Measurements from ENCODE around the gene ATCAY. TPM values are rescaled to one million over a fixed set of nuclear protein-coding genes. Genes with fewer than 3 reads are reported as not detected.
A peak's percentile ranks its signal among the peaks of the same experiment; 100 is the strongest.

Gene ATCAY
- total RNA-seq, 1 donor from 2014 or later: not detected

DNA sequence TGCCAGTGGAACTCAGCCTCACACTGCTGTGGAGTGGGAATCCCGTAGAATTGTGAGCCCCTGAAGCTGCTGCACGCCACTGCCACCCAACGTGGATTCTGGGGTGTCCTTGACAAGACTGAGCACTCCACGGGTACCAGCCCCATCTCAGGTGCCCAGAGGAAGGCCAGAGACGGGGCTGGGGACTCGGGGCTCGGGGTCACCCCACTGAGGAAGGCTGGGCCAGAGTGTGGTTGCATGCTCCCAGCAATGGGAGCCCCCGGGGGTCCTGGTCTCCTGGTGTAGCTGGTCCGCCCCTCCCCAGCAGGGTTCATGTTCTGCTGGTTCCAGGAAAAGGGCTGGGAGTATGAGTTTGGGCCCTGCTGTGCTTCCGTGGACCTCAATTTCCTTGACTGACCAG is 75.2 kb downstream of the ATCAY start:
- Histone ChIP-seq H3K9me3 (replicated peaks) (no peaks in the 10 kb centered on the region), H3K36me3 (peaks cover 50% of the 10 kb centered on the region), H3K27ac (replicated peaks) (peak overlapping the region; percentile 95), H3K4me1 (peaks cover 41% of the 10 kb centered on the region), H3K27me3 (ENCODE audit: low read depth) (no peaks in the 10 kb centered on the region), H3K4me3 (no peak overlapping the region)
- intact Hi-C loops (cut with micrococcal nuclease): no loop called here
- DNase-seq: no peak
- TF ChIP-seq, protein P1, sequence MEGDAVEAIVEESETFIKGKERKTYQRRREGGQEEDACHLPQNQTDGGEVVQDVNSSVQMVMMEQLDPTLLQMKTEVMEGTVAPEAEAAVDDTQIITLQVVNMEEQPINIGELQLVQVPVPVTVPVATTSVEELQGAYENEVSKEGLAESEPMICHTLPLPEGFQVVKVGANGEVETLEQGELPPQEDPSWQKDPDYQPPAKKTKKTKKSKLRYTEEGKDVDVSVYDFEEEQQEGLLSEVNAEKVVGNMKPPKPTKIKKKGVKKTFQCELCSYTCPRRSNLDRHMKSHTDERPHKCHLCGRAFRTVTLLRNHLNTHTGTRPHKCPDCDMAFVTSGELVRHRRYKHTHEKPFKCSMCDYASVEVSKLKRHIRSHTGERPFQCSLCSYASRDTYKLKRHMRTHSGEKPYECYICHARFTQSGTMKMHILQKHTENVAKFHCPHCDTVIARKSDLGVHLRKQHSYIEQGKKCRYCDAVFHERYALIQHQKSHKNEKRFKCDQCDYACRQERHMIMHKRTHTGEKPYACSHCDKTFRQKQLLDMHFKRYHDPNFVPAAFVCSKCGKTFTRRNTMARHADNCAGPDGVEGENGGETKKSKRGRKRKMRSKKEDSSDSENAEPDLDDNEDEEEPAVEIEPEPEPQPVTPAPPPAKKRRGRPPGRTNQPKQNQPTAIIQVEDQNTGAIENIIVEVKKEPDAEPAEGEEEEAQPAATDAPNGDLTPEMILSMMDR (IDR thresholded peaks at IDR 0.05; ENCODE audit: borderline replicate concordance): no peak

DNA sequence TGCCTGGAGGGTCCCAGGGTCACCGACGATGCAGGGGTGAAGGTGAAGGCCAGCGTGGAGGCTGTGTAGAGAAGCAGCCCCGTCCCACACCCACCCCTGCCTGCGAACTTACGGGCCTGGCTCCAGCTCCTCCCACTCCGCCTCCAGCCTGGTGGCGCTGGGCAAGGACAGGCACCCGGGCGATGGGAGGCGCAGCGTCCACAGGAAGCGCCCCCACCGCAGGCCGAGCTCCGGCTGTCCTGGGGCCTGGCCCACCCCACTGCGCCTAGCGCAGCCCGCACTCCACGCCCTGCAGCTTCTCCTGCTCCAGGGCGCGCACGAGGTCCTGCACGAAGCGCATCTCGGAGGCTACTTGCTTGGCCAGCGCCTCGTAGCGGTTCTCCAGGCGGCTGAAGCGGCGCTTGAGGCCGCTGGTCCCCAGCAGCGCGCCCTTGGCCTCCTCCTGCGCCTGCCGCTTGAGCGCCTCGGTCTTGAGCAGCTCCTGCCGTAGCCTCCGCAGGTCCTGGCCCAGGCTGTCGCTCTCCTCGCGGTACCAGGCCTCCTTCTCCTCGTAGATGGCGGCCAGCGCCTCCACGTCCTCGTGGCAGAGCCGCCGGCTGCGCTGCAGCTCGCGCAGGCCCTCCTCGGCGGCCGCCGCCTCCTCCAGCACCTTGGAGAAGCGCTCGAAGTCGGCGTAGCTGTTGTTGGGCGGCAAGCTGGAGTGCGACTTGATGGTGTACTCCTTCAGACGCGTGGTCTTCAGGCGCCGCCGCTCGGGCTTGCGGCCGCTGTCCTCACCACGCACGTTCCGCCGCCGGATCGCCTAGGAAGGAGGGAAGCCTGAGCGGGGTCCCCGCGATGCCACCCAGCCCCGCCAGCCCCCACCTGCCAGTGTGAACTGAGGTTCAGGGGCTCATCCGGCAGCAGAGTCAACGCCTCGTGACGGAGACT is 78.6 kb downstream of the ATCAY start:
- Histone ChIP-seq H3K4me1 (peaks cover 18% of the 10 kb centered on the region), H3K27ac (replicated peaks) (no peak overlapping the region)
- intact Hi-C loops (cut with micrococcal nuclease): no loop called here

DNA sequence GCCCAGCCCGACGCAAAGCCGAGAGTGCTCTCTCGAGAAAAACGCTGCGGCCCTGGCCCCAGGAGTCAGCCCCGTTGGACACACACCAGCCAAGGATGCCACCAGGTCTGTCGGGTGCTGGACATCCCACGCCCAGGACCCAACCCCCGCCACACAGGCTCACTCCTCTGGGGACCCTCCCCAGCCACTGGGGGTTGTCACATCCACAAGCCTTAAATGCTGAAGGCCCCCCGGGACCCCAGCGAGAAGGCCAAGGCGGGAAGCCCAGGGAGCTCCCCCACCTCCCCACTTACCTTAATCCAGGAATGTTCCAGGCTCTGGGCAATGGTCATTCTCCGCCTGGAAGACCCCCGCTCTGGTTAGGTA is 79.3 kb downstream of the ATCAY start:
- intact Hi-C loops (cut with micrococcal nuclease): no loop called here
- Histone ChIP-seq H3K36me3 (peaks cover 89% of the 10 kb centered on the region), H3K27me3 (ENCODE audit: low read depth) (no peaks in the 10 kb centered on the region), H3K27ac (replicated peaks) (no peak overlapping the region), H3K4me1 (peaks cover 14% of the 10 kb centered on the region), H3K4me3 (no peak overlapping the region), H3K9me3 (replicated peaks) (no peaks in the 10 kb centered on the region)
- no peak for DNase-seq
- TF ChIP-seq, protein P1 (IDR thresholded peaks at IDR 0.05; ENCODE audit: borderline replicate concordance): no peak

More for the DNA sequence above, 78.6 kb downstream of the ATCAY start:
- TF ChIP-seq, protein P1 (IDR thresholded peaks at IDR 0.05; ENCODE audit: borderline replicate concordance): no peak
- Histone ChIP-seq H3K36me3 (peaks cover 84% of the 10 kb centered on the region), H3K9me3 (replicated peaks) (no peaks in the 10 kb centered on the region), H3K4me3 (no peak overlapping the region), H3K27me3 (ENCODE audit: low read depth) (no peaks in the 10 kb centered on the region)
- no peak for DNase-seq

DNA sequence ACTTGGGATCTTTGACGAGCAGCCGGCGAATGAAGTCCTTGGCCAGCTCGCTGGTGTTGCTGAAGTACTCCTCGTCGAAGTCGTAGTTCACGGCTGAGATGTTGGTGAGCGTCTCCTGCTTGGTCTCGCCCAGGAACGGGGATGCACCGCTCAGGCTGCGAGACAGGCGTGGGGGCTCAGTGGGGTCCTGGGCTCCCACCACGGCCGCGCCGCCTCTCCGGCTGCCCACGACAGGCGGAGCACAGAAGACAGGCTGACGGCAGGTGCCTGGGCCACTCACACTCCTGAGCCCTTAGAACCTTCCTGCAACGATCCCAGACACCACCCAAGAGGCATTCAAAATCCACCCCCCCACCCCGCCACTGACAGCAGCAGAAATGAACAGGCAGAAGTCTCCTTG is 80.5 kb downstream of the ATCAY start:
- no peaks in the 10 kb centered on the region for H3K9me3 ChIP-seq (replicated peaks)
- TF ChIP-seq, protein P1 (IDR thresholded peaks at IDR 0.05; ENCODE audit: borderline replicate concordance): no peak
- H3K4me1 ChIP-seq: peaks cover 26% of the 10 kb centered on the region
- intact Hi-C loops (cut with micrococcal nuclease): no loop called here
- no peak for DNase-seq
- H3K4me3 ChIP-seq: no peak overlapping the region
- H3K27me3 ChIP-seq (ENCODE audit: low read depth): no peaks in the 10 kb centered on the region
- H3K36me3 ChIP-seq: peaks cover 97% of the 10 kb centered on the region
- peak overlapping the region; percentile 56 for H3K27ac ChIP-seq (replicated peaks)

DNA sequence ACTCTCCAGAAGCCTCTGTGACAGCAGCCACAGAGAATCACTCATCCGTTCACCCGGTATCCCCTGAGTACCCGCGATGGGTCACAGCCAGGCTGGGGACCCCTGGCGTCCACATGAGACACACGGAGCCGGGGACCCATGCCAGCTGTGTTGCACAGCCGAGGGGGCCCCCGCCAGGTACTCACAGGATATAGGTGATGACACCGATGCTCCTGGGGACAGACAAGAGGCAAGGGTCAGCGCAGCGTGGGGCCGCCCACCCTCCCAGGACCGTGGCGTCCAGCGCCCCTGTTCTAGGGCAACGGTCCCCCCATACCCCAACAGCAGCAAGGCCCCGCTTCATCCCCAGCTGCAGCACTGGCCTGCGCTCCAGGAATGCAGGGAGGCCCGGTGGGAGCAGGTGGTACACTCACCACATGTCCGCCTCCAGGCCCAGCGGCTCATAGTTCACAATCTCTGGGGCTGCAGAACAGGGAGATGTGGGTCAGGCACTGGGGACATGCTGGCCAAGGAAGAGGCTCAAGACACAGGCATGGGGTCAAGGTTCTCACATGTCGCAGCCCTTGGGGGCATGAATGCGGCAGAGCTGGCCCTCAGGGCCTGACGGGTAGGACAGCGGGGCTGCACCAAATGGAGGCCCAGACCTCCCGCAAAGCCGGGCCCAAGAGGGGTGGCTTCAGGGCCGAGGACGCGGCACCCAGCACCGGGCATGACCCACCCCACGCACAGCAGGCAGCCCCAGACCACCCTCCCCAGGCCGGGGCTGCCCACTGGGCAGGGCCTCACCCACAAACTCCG is 83.2 kb downstream of the ATCAY start:
- Histone ChIP-seq H3K36me3 (peaks cover 95% of the 10 kb centered on the region), H3K27ac (replicated peaks) (no peak overlapping the region)
- TF ChIP-seq, protein P1 (IDR thresholded peaks at IDR 0.05; ENCODE audit: borderline replicate concordance): no peak

More for the DNA sequence above, 83.2 kb downstream of the ATCAY start:
- H3K27me3 ChIP-seq (ENCODE audit: low read depth): no peaks in the 10 kb centered on the region
- peaks cover 53% of the 10 kb centered on the region for H3K4me1 ChIP-seq
- DNase-seq: no peak
- intact Hi-C loops (cut with micrococcal nuclease): no loop called here
- H3K4me3 ChIP-seq: no peak overlapping the region
- H3K9me3 ChIP-seq (replicated peaks): no peaks in the 10 kb centered on the region

Data from left ventricle myocardium inferior (tissue), 1 donor.